Measurements from ENCODE around the gene KRT84.

Gene KRT84

DNA sequence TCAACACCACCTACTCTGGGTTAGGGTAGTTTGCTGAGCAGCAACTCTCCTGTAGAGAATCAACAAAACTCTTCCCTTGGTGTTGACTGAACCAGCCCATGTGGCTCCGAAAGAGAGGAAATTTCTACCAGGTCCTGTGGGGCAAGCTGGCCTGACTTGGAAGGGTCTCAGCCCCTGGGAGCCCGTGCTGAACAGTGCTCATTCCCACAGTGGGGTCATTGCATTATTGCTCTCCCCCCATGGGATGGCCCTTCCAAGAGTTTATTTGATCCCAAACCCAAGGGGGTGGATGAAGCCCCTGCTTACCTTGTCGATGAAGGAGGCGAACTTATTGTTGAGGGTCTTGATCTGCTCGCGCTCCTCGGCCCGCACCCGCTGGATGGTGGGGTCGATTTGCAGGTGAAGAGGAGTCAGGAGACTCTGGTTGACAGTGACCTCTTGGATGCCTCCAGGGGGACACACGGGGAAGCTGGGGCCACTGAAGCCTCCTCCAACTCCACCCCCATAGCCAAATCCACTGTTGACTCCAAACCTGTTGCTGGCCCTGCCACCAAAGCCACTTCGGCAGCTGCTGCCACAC is 48.1 kb upstream of the KRT84 start:
- Histone ChIP-seq H3K27ac (ENCODE audit: low read length, poor library complexity, severe bottlenecking) (no peak overlapping the region), H3K4ac (ENCODE audit: low read depth in 1 of 2, low read length in 2 of 2) (no peak overlapping the region), H3K36me3 (ENCODE audit: control insufficient read depth in 1 of 2, insufficient read depth in 2 of 2, low read depth in 1 of 2, low read length in 2 of 2) (no peaks in the 10 kb centered on the region), H3K23ac (ENCODE audit: low read length in 2 of 2) (no peak overlapping the region), H2BK5ac (ENCODE audit: low read depth, low read length, poor library complexity, severe bottlenecking) (no peak overlapping the region), H2AK5ac (ENCODE audit: low read length, severe bottlenecking) (no peak overlapping the region), H4K8ac (ENCODE audit: low read length) (no peak overlapping the region), H3K14ac (ENCODE audit: low read length in 2 of 2) (no peak overlapping the region), H3K9ac (ENCODE audit: low read length) (no peak overlapping the region), H3K79me1 (replicated peaks; ENCODE audit: low read length, poor library complexity, severe bottlenecking) (no peaks in the 10 kb centered on the region), H3K4me2 (ENCODE audit: low read length, poor library complexity, severe bottlenecking) (no peak overlapping the region), H3K4me1 (ENCODE audit: control insufficient read depth, insufficient read depth, low read depth, low read length) (no peaks in the 10 kb centered on the region), H4K91ac (ENCODE audit: low read length) (no peak overlapping the region), H2BK12ac (ENCODE audit: low read length in 2 of 2) (no peak overlapping the region), H3K18ac (ENCODE audit: low read depth in 1 of 2, low read length in 2 of 2) (no peak overlapping the region), H3K27me3 (ENCODE audit: control insufficient read depth in 1 of 2, insufficient read depth in 1 of 2, low read length in 2 of 2) (peaks cover 24 to 54% of the 10 kb centered on the region in 2 experiments), H2BK15ac (ENCODE audit: low read depth, poor library complexity, severe bottlenecking) (no peak overlapping the region), H3K9me3 (ENCODE audit: control insufficient read depth, low read length) (no peaks in the 10 kb centered on the region), H3K4me3 (ENCODE audit: insufficient read depth in 1 of 2, low read depth in 1 of 2, low read length in 2 of 2) (no peak overlapping the region), H2AFZ (ENCODE audit: low read depth, low read length) (no peak overlapping the region), H2BK120ac (ENCODE audit: low read depth, low read length) (no peak overlapping the region)
- no peak for DNase-seq
- 83% methylated on average over 12 of the region's 12 CpGs for WGBS

GRCh38 chr12:52432559-52433207 is 47.2 kb upstream of the KRT84 start:
- H3K27ac ChIP-seq (ENCODE audit: low read length, poor library complexity, severe bottlenecking) = no peak overlapping the region
- no peak overlapping the region for H3K9ac ChIP-seq (ENCODE audit: low read length)
- H3K4me1 ChIP-seq (ENCODE audit: control insufficient read depth, insufficient read depth, low read depth, low read length) = no peaks in the 10 kb centered on the region
- H3K27me3 ChIP-seq (ENCODE audit: control insufficient read depth in 1 of 2, insufficient read depth in 1 of 2, low read length in 2 of 2) = peaks cover 26 to 60% of the 10 kb centered on the region in 2 experiments
- H3K4me3 ChIP-seq (ENCODE audit: insufficient read depth in 1 of 2, low read depth in 1 of 2, low read length in 2 of 2) = no peak overlapping the region
- no peak overlapping the region for H3K23ac ChIP-seq (ENCODE audit: low read length in 2 of 2)
- H3K9me3 ChIP-seq (ENCODE audit: control insufficient read depth, low read length) = no peaks in the 10 kb centered on the region
- H2AK5ac ChIP-seq (ENCODE audit: low read length, severe bottlenecking) = no peak overlapping the region
- no peak overlapping the region for H4K91ac ChIP-seq (ENCODE audit: low read length)
- no peak overlapping the region for H2AFZ ChIP-seq (ENCODE audit: low read depth, low read length)
- H3K36me3 ChIP-seq (ENCODE audit: control insufficient read depth in 1 of 2, insufficient read depth in 2 of 2, low read depth in 1 of 2, low read length in 2 of 2) = no peaks in the 10 kb centered on the region
- H4K8ac ChIP-seq (ENCODE audit: low read length) = no peak overlapping the region
- no peaks in the 10 kb centered on the region for H3K79me1 ChIP-seq (replicated peaks; ENCODE audit: low read length, poor library complexity, severe bottlenecking)
- no peak overlapping the region for H3K18ac ChIP-seq (ENCODE audit: low read depth in 1 of 2, low read length in 2 of 2)
- no peak overlapping the region for H2BK120ac ChIP-seq (ENCODE audit: low read depth, low read length)
- H3K4me2 ChIP-seq (ENCODE audit: low read length, poor library complexity, severe bottlenecking) = no peak overlapping the region
- no peak overlapping the region for H2BK15ac ChIP-seq (ENCODE audit: low read depth, poor library complexity, severe bottlenecking)
- no peak for DNase-seq
- H3K14ac ChIP-seq (ENCODE audit: low read length in 2 of 2) = no peak overlapping the region
- no peak overlapping the region for H2BK12ac ChIP-seq (ENCODE audit: low read length in 2 of 2)
- 85% methylated on average over 6 of the region's 6 CpGs for WGBS
- no peak overlapping the region for H3K4ac ChIP-seq (ENCODE audit: low read depth in 1 of 2, low read length in 2 of 2)
- H2BK5ac ChIP-seq (ENCODE audit: low read depth, low read length, poor library complexity, severe bottlenecking) = no peak overlapping the region

- Histone ChIP-seq H3K23ac (ENCODE audit: low read length in 2 of 2) (no peak overlapping the region), H3K4me1 (ENCODE audit: control insufficient read depth, insufficient read depth, low read depth, low read length) (no peaks in the 10 kb centered on the region), H2BK15ac (ENCODE audit: low read depth, poor library complexity, severe bottlenecking) (no peak overlapping the region), H2AFZ (ENCODE audit: low read depth, low read length) (no peak overlapping the region), H2BK12ac (ENCODE audit: low read length in 2 of 2) (no peak overlapping the region), H2BK120ac (ENCODE audit: low read depth, low read length) (no peak overlapping the region), H3K4ac (ENCODE audit: low read depth in 1 of 2, low read length in 2 of 2) (no peak overlapping the region), H3K79me1 (replicated peaks; ENCODE audit: low read length, poor library complexity, severe bottlenecking) (no peaks in the 10 kb centered on the region), H3K18ac (ENCODE audit: low read depth in 1 of 2, low read length in 2 of 2) (no peak overlapping the region), H3K4me3 (ENCODE audit: insufficient read depth in 1 of 2, low read depth in 1 of 2, low read length in 2 of 2) (no peak overlapping the region), H3K14ac (ENCODE audit: low read length in 2 of 2) (no peak overlapping the region), H3K9ac (ENCODE audit: low read length) (no peak overlapping the region), H3K36me3 (ENCODE audit: control insufficient read depth in 1 of 2, insufficient read depth in 2 of 2, low read depth in 1 of 2, low read length in 2 of 2) (no peaks in the 10 kb centered on the region), H3K27me3 (ENCODE audit: control insufficient read depth in 1 of 2, insufficient read depth in 1 of 2, low read length in 2 of 2) (peaks cover 29 to 92% of the 10 kb centered on the region in 2 experiments), H2AK5ac (ENCODE audit: low read length, severe bottlenecking) (no peak overlapping the region), H2BK5ac (ENCODE audit: low read depth, low read length, poor library complexity, severe bottlenecking) (no peak overlapping the region), H4K91ac (ENCODE audit: low read length) (no peak overlapping the region), H3K9me3 (ENCODE audit: control insufficient read depth, low read length) (no peaks in the 10 kb centered on the region), H3K27ac (ENCODE audit: low read length, poor library complexity, severe bottlenecking) (no peak overlapping the region), H4K8ac (ENCODE audit: low read length) (no peak overlapping the region), H3K4me2 (ENCODE audit: low read length, poor library complexity, severe bottlenecking) (no peak overlapping the region)
- WGBS = 84% methylated on average over 10 of the region's 10 CpGs
- no peak for DNase-seq
These were observed 42.7 kb upstream of the KRT84 start for GRCh38 chr12:52428121-52428520.

GRCh38 chr12:52427083-52427482 is 41.6 kb upstream of the KRT84 start:
- Histone ChIP-seq H3K9ac (ENCODE audit: low read length) (no peak overlapping the region), H2BK15ac (ENCODE audit: low read depth, poor library complexity, severe bottlenecking) (no peak overlapping the region), H2BK5ac (ENCODE audit: low read depth, low read length, poor library complexity, severe bottlenecking) (no peak overlapping the region), H3K27ac (ENCODE audit: low read length, poor library complexity, severe bottlenecking) (no peak overlapping the region), H3K4ac (ENCODE audit: low read depth in 1 of 2, low read length in 2 of 2) (no peak overlapping the region), H3K9me3 (ENCODE audit: control insufficient read depth, low read length) (no peaks in the 10 kb centered on the region), H4K8ac (ENCODE audit: low read length) (no peak overlapping the region), H3K4me1 (ENCODE audit: control insufficient read depth, insufficient read depth, low read depth, low read length) (no peaks in the 10 kb centered on the region), H2BK120ac (ENCODE audit: low read depth, low read length) (no peak overlapping the region), H3K27me3 (ENCODE audit: control insufficient read depth in 1 of 2, insufficient read depth in 1 of 2, low read length in 2 of 2) (peaks cover 37 to 91% of the 10 kb centered on the region in 2 experiments), H2AFZ (ENCODE audit: low read depth, low read length) (no peak overlapping the region), H3K18ac (ENCODE audit: low read depth in 1 of 2, low read length in 2 of 2) (no peak overlapping the region), H3K4me3 (ENCODE audit: insufficient read depth in 1 of 2, low read depth in 1 of 2, low read length in 2 of 2) (no peak overlapping the region), H3K4me2 (ENCODE audit: low read length, poor library complexity, severe bottlenecking) (no peak overlapping the region), H3K23ac (ENCODE audit: low read length in 2 of 2) (no peak overlapping the region), H2BK12ac (ENCODE audit: low read length in 2 of 2) (no peak overlapping the region), H3K79me1 (replicated peaks; ENCODE audit: low read length, poor library complexity, severe bottlenecking) (no peaks in the 10 kb centered on the region), H2AK5ac (ENCODE audit: low read length, severe bottlenecking) (no peak overlapping the region), H3K14ac (ENCODE audit: low read length in 2 of 2) (no peak overlapping the region), H4K91ac (ENCODE audit: low read length) (no peak overlapping the region), H3K36me3 (ENCODE audit: control insufficient read depth in 1 of 2, insufficient read depth in 2 of 2, low read depth in 1 of 2, low read length in 2 of 2) (no peaks in the 10 kb centered on the region)
- no peak for DNase-seq
- no CpG with 5 or more reads among the region's 1 CpG for WGBS
